Measurements from ENCODE around the gene SVEP1.

- no peak for TF ChIP-seq CTCF (conservative IDR thresholded peaks at IDR 0.05; ENCODE audit: low read depth in 2 of 2)
- TF ChIP-seq EZH2phosphoT487 (IDR thresholded peaks at IDR 0.05; ENCODE audit: unreplicated experiment): no peak
- no peak for TF ChIP-seq EZH2 (IDR thresholded peaks at IDR 0.05; ENCODE audit: low read depth, unreplicated experiment)
- no peak for TF ChIP-seq POLR2AphosphoS5 (IDR thresholded peaks at IDR 0.05; ENCODE audit: low read depth)
- TF ChIP-seq REST (IDR thresholded peaks at IDR 0.05; ENCODE audit: unreplicated experiment): no peak
- TF ChIP-seq ETS1 (IDR thresholded peaks at IDR 0.05): no peak
- TF ChIP-seq JUNB (IDR thresholded peaks at IDR 0.05; ENCODE audit: unreplicated experiment): no peak
- no peak for TF ChIP-seq NANOG (IDR thresholded peaks at IDR 0.05; ENCODE audit: borderline replicate concordance)
- no peak for TF ChIP-seq CREB1 (CRISPR knock-in tag; IDR thresholded peaks at IDR 0.05; ENCODE audit: low read depth)
- TF ChIP-seq STAT1 (IDR thresholded peaks at IDR 0.05; ENCODE audit: unreplicated experiment): no peak
- TF ChIP-seq ZNF462 (CRISPR knock-in tag; IDR thresholded peaks at IDR 0.05): no peak
Observed at GRCh38 chr9:110408598-110408997, 170.9 kb downstream of the SVEP1 start.
